ES-I3 (cell line): ENCODE measurements around the gene CWC15.
"Not testable (repeated sequence)": the region's sequence is repeated elsewhere in the genome, so short reads cannot be mapped to it uniquely, and the experiment has no call there.

Experiments
- H3K36me3 ChIP-seq: 2 replicates; pipeline ENCODE4 v1.6.1; 2013; ENCODE audit warnings: mild to moderate bottlenecking, low read length, control low read depth, moderate library complexity; ENCODE audit not compliant: insufficient read depth
- H3K4me1 ChIP-seq: 2 replicates; pipeline ENCODE4 v1.6.1; 2013; ENCODE audit warnings: mild to moderate bottlenecking, control low read depth, low read length; ENCODE audit not compliant: insufficient read depth
- H3K9ac ChIP-seq: 2 replicates; pipeline ENCODE4 v1.6.1; 2013; ENCODE audit warnings: low read depth, mild to moderate bottlenecking, low read length, moderate library complexity
- H3K9me3 ChIP-seq: 2 replicates; pipeline ENCODE4 v1.6.1; 2013; ENCODE audit warnings: mild to moderate bottlenecking, low read length, moderate library complexity; ENCODE audit not compliant: control insufficient read depth, insufficient read depth

The CWC15 gene

GRCh38 chr11:94920311-94920710, 53.0 kb downstream of the CWC15 start:
- H3K36me3 ChIP-seq = no peaks in the 10 kb centered on the region
- H3K9ac ChIP-seq = no peak overlapping the region
- no peaks in the 10 kb centered on the region for H3K9me3 ChIP-seq
- no peaks in the 10 kb centered on the region for H3K4me1 ChIP-seq

GRCh38 chr11:94913718-94914394, 59.5 kb downstream of the CWC15 start:
- not testable (repeated sequence) for H3K9me3 ChIP-seq, H3K9ac ChIP-seq, H3K36me3 ChIP-seq, H3K4me1 ChIP-seq

GRCh38 chr11:94912806-94913205, 60.5 kb downstream of the CWC15 start:
- H3K9ac ChIP-seq = no peak overlapping the region
- no peaks in the 10 kb centered on the region for H3K9me3 ChIP-seq
- peaks cover 6% of the 10 kb centered on the region; the same call in 1 of the 2 replicates for H3K4me1 ChIP-seq
- no peaks in the 10 kb centered on the region for H3K36me3 ChIP-seq
